CD4-positive, CD25-positive, alpha-beta regulatory T cell (primary cell): ENCODE data around the gene PRR33. TPM values are rescaled to one million over a fixed set of nuclear protein-coding genes. Genes with fewer than 3 reads are reported as not detected.

Experiments used
- ATAC-seq, 2 donors: fragments of 150-1000 bp; cut with Tn5 transposase; one replicate each; pipeline ENCODE4 v1.10.0; 2021; ENCODE audit warnings: low read depth in 2 of 2, moderate number of reproducible peaks in 2 of 2, moderate library complexity in 1 of 2
- DNase-seq, 3 donors: peaks; one replicate each; pipeline versions ENCODE4 v3.0.0 to v3.0.0-alpha.2; 2012 to 2022; ENCODE audit warnings: mixed read lengths in 1 of 3
- H3K27ac ChIP-seq: one replicate; pipeline ENCODE4 v1.7.0; 2013; ENCODE audit warnings: mild to moderate bottlenecking, low read length; ENCODE audit not compliant: insufficient read depth, poor library complexity, severe bottlenecking
- H3K27me3 ChIP-seq: one replicate; pipeline ENCODE4 v1.7.0; 2013; ENCODE audit warnings: low read length; ENCODE audit not compliant: control insufficient read depth, insufficient read depth
- H3K36me3 ChIP-seq: one replicate; pipeline ENCODE4 v1.7.0; 2013; ENCODE audit warnings: mild to moderate bottlenecking, low read length, moderate library complexity; ENCODE audit not compliant: control insufficient read depth, insufficient read depth
- H3K4me1 ChIP-seq: 2 replicates; pipeline ENCODE4 v1.7.0; 2013; ENCODE audit warnings: mild to moderate bottlenecking, low read length; ENCODE audit not compliant: insufficient read depth, control insufficient read depth, poor library complexity, severe bottlenecking
- H3K4me3 ChIP-seq: one replicate; pipeline ENCODE4 v1.7.0; 2013; ENCODE audit warnings: low read depth, mild to moderate bottlenecking, low read length, moderate library complexity
- H3K9me3 ChIP-seq, 2 experiments: 1 replicate in 1 of 2; 2 replicates in 1 of 2; pipeline ENCODE4 v1.7.0; 2013; ENCODE audit warnings: low read length in 2 of 2, mild to moderate bottlenecking in 1 of 2, moderate library complexity in 1 of 2; ENCODE audit not compliant: control insufficient read depth in 2 of 2
- H3K27ac Mint-ChIP-seq, 3 donors: one replicate each; pipeline ENCODE4 v1.8.0; 2020 to 2022; ENCODE audit warnings: mild to moderate bottlenecking in 3 of 3, mixed read lengths in 3 of 3, moderate library complexity in 2 of 3
- H3K27me3 Mint-ChIP-seq: one replicate; pipeline ENCODE4 v1.8.0; 2022; ENCODE audit warnings: mild to moderate bottlenecking, mixed read lengths
- H3K36me3 Mint-ChIP-seq: one replicate; pipeline ENCODE4 v1.8.0; 2020; ENCODE audit warnings: mixed read lengths
- H3K4me1 Mint-ChIP-seq, 4 donors: one replicate each; pipeline ENCODE4 v1.8.0; 2020 to 2022; ENCODE audit warnings: mixed read lengths in 4 of 4, mild to moderate bottlenecking in 1 of 4
- H3K4me3 Mint-ChIP-seq, 4 donors: one replicate each; pipeline ENCODE4 v1.8.0; 2020 to 2022; ENCODE audit warnings: mild to moderate bottlenecking in 4 of 4, mixed read lengths in 4 of 4, moderate library complexity in 3 of 4
- H3K9me3 Mint-ChIP-seq, 7 donors: one replicate each; pipeline ENCODE4 v1.8.0; 2020 to 2022; ENCODE audit warnings: mixed read lengths in 7 of 7, mild to moderate bottlenecking in 3 of 7, moderate library complexity in 2 of 7
- polyA plus RNA-seq, 4 donors: library from polyadenylated mRNA; unstranded; fragments of 300-500 nt; fragmentation: Illumina TruSeq; gene quantifications; one replicate each; pipeline ENCODE4 v1.2.3, GENCODE V29; 2021
- total RNA-seq: library from RNA; stranded (reverse); gene quantifications from one replicate; pipeline ENCODE4 v1.2.3, GENCODE V29; 2022

PRR33 gene
- total and polyA plus RNA-seq, 5 donors from 2014 or later, result 0.06 to 0.09 (median 0.08) TPM; not detected in 2

DNA sequence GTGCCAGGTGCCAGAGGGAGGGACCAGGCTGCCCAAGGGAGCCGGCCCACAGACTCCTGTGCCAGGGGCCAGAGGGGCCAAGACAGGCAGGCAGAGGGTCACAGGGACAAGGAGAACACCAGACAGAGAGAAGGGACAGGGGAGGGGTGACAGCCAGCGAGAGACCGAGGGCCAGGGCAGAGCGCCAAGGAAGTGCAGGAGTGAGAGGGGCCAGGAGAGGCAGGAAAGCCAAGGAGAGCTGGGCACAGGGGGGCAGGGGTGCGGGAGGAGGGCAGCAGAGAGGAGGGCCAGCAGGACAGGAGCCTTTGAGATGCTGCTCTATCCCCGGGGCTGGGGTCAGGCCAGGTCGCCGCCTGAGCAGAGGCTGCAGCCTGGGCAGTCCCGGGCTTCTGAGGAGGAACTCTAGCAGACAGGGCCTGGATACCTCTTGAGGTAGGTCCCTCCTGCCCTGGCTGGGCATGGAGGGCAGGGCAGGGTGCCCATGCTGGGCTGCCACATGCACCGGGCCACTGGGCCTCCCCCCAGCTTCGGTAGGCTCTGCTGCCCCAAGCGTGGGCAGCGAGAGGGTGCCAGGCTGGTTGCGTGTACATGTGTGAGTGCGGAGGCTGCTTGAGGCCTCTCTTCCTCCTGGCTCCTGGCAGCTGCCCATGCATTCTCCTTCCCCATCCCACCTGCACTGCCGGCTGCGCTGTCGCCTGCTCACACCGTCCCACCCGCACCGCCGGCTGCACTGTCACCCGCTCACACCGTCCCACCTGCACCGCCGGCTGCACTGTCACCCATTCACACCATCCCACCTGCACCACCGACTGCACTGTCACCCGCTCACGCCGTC lies 26.6 kb downstream of the PRR33 start:
- no peak overlapping the region for H3K27ac ChIP-seq
- Mint-ChIP-seq H3K9me3 (peaks cover 0 to 1% (median 0%) of the 10 kb centered on the region in 7 donors), H3K27ac (peak overlapping the region in 2 of 3 donors; percentile 83 to 86), H3K4me1 (peaks cover 0 to 54% (median 13%) of the 10 kb centered on the region in 4 donors), H3K4me3 (no peak overlapping the region), H3K36me3 (peaks cover 4% of the 10 kb centered on the region), H3K27me3 (no peaks in the 10 kb centered on the region)
- DNase-seq, result no peak
- peaks cover 17% of the 10 kb centered on the region for H3K36me3 ChIP-seq
- H3K9me3 ChIP-seq, result no peaks in the 10 kb centered on the region
- H3K4me3 ChIP-seq, result no peak overlapping the region
- H3K4me1 ChIP-seq, result peaks cover 85% of the 10 kb centered on the region
- no peaks in the 10 kb centered on the region for H3K27me3 ChIP-seq
- ATAC-seq, result peak in 1 of 2 donors; percentile 4

DNA sequence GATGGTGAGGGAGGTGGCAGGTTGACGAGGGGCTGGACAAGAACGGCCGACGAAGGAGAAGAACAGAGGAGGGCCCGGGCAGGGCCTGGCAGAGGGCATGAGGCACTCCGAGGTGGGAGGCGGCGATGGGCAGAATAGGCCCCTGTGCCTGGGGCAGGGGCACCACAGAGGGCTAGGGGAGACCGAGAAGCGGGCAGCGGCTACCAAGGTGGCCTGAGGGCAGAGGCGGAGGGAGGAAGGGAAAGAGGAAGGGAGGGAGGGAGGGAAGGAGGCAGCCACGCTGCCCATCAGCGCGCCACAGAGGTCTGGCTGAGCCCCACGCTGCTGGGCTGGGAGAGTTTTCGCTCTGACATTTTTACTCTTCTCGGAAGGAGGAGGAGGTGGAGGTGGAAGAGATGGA lies 27.5 kb downstream of the PRR33 start:
- Mint-ChIP-seq H3K27me3 (no peaks in the 10 kb centered on the region), H3K27ac (peak overlapping the region in 1 of 3 donors; percentile 51), H3K4me3 (peak overlapping the region in 2 of 4 donors; percentile 35 to 54), H3K4me1 (peaks cover 0 to 46% (median 12%) of the 10 kb centered on the region in 4 donors), H3K9me3 (peaks cover 0 to 1% (median 0%) of the 10 kb centered on the region in 7 donors), H3K36me3 (peaks cover 4% of the 10 kb centered on the region)
- Histone ChIP-seq H3K4me3 (no peak overlapping the region), H3K4me1 (peaks cover 84% of the 10 kb centered on the region), H3K36me3 (peaks cover 17% of the 10 kb centered on the region), H3K9me3 (no peaks in the 10 kb centered on the region), H3K27me3 (no peaks in the 10 kb centered on the region), H3K27ac (no peak overlapping the region)
- ATAC-seq (no peak), DNase-seq (no peak)

DNA sequence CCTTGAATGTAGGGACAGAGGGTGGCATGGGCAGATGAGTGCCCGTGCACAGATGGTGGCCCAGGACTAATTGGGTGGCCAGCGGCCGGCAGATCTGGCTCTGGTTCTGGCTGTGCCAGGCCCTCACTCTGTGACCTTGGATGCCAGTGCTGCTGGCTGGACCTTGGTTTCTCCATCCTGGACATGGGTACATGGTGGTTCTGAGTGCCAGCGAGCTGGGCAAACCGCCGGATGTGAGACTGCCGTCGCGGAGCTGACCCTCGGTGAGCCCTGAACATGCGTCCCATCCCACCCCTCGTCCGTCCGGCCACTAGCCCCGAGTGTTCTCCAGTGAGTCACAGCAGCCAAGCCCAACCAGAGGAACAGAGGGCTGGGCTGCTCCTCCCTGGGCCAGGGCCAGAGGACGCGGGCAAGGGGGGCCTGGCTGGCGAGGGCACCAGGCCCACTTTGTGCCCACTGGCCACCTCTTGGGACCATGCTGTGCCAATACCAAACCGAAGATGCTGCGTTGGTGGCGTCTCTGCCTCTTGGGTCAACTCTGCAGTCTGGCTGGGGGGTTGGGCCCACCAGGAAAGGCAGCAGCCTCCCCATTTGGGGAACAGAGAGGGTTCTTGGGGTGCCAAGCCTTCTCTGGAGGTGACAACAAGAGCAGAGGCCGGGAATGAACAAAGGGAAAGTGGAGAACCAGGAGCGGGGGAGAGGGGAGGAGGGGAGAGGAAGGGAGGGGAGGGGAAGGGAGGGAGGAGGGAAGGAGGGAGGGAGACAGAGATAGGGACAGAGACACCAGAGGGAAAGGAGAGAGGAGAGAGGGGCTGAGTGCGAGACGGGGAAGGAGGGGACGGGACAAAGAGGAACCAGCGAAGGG lies 28.1 kb downstream of the PRR33 start:
- peak overlapping the region in 1 of 4 donors; percentile 57 for H3K4me3 Mint-ChIP-seq
- H3K27me3 ChIP-seq, result no peaks in the 10 kb centered on the region
- peaks cover 0 to 43% (median 13%) of the 10 kb centered on the region in 4 donors for H3K4me1 Mint-ChIP-seq
- H3K27ac ChIP-seq, result peak overlapping the region; percentile 41
- H3K36me3 ChIP-seq, result peaks cover 17% of the 10 kb centered on the region
- H3K9me3 Mint-ChIP-seq, result peaks cover 0 to 1% (median 0%) of the 10 kb centered on the region in 7 donors
- H3K36me3 Mint-ChIP-seq, result peaks cover 4% of the 10 kb centered on the region
- no peaks in the 10 kb centered on the region for H3K9me3 ChIP-seq
- no peak for ATAC-seq
- DNase-seq, result no peak
- H3K27ac Mint-ChIP-seq, result peak overlapping the region in 1 of 3 donors; percentile 51
- no peak overlapping the region for H3K4me3 ChIP-seq
- H3K27me3 Mint-ChIP-seq, result no peaks in the 10 kb centered on the region
- H3K4me1 ChIP-seq, result peaks cover 84% of the 10 kb centered on the region

DNA sequence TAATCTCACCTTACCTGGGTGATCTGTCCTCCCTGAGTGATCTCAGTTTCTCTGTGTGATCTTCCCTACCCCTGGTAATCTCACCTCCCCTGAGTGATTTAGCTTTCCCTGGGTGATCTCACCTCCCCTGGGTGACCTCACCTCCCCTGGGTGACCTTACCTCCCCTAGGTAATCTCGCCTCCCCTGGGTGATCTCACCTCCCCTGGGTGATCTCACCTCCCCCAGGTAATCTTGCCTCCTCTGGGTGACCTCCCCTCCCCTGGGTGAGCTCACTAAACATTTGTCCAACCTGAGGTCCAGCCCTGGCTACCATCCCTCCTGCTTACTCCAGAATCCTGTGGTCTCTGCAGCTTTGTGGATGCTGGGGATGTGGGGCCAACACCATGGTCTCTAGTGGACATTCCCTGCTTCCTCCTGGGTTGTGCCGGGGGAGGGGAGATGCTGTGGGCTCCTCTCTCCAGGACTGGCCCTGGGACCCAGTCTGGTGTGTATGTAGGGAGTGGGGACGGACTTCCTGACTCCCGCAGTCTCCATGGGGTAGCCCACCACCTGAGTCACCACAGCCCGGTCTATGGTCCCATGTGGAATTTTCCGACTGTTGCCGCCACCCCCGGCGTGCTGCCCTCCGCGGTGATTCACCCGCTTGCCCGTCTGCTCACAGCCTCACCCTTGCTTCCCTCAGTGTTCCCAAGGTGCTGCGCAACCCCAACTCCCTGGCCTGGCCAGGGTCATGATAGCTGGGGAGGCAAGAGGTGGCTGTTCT lies 28.9 kb downstream of the PRR33 start:
- no peaks in the 10 kb centered on the region for H3K27me3 ChIP-seq
- Mint-ChIP-seq H3K27me3 (no peaks in the 10 kb centered on the region), H3K36me3 (peaks cover 4% of the 10 kb centered on the region), H3K27ac (no peak overlapping the region), H3K4me3 (peak overlapping the region in 3 of 4 donors; percentile 15 to 57 (median 29)), H3K4me1 (peaks cover 0 to 44% (median 16%) of the 10 kb centered on the region in 4 donors), H3K9me3 (peaks cover 0 to 1% (median 0%) of the 10 kb centered on the region in 7 donors)
- H3K4me1 ChIP-seq, result peaks cover 84% of the 10 kb centered on the region
- peak overlapping the region; percentile 29 for H3K27ac ChIP-seq
- peaks cover 17% of the 10 kb centered on the region for H3K36me3 ChIP-seq
- ATAC-seq (no peak), DNase-seq (no peak)
- no peak overlapping the region for H3K4me3 ChIP-seq
- no peaks in the 10 kb centered on the region for H3K9me3 ChIP-seq

DNA sequence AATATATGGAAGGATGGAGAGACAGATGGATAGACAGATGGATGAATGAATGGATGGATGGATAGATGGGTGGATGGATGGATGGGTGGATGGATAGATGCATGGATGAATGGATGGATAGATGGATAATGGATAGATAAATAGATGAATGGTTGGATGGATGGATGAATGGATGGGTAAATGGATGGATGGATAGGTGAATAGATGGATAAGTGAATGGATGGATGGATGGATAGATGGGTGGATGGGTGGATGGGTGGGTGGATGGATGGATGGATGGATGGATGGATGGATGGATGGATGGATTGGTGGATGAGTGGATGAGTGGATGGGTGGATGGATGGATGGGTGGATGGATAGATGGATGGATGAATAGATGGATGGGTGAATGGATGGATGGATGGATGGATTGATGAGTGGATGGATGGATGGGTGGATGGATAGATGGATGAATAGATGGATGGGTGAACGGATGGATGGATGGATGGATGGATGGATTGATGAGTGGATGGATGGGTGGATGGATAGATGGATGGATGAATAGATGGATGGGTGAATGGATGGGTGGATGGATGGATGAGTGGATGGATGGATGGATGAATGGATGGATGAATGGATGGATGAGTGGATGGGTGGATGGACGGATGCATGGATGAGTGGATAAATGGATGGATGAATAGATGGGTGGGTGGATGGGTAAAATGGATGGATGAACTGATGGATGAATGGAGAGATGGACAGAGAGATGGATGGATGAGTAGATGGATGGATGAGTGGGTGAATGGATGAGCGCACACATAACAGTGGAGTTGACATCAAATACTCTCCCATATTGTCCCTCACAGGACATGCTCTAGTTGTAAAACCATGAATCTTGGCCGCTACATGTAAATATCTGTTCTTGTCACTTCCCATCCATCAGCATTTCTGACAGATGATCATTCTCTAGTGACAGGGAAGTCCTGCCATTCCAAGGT lies 30.0 kb downstream of the PRR33 start:
- H3K36me3 Mint-ChIP-seq, result peaks cover 4% of the 10 kb centered on the region
- no peaks in the 10 kb centered on the region for H3K27me3 ChIP-seq
- no peaks in the 10 kb centered on the region for H3K9me3 ChIP-seq
- H3K36me3 ChIP-seq, result peaks cover 20% of the 10 kb centered on the region
- peaks cover 0 to 43% (median 13%) of the 10 kb centered on the region in 4 donors for H3K4me1 Mint-ChIP-seq
- H3K27ac ChIP-seq, result no peak overlapping the region
- peaks cover 84% of the 10 kb centered on the region for H3K4me1 ChIP-seq
- DNase-seq (no peak), ATAC-seq (no peak)
- H3K27ac Mint-ChIP-seq, result no peak overlapping the region
- H3K4me3 Mint-ChIP-seq, result no peak overlapping the region
- H3K27me3 Mint-ChIP-seq, result no peaks in the 10 kb centered on the region
- H3K4me3 ChIP-seq, result peak overlapping the region; percentile 13
- peaks cover 0 to 1% (median 0%) of the 10 kb centered on the region in 7 donors for H3K9me3 Mint-ChIP-seq

DNA sequence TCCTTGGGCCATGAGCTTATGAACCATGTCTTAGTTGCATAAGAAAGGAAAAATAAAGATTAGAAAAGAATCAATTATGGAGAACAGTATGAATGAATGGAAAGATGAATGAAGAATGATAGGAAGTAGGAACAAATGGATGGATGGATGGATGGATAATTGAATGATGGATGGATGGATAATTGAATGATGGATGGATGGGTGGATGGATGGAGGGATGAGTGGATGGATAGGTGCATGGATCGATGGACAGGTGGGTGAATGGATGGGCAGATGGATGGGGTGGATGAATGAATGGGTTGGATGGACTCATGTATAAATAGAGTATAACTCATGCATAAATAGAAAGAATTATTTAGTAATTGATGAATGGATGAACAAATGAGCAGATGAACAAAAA lies 31.6 kb downstream of the PRR33 start:
- Histone ChIP-seq H3K36me3 (peaks cover 14% of the 10 kb centered on the region), H3K9me3 (no peaks in the 10 kb centered on the region), H3K27ac (no peak overlapping the region), H3K27me3 (no peaks in the 10 kb centered on the region), H3K4me1 (peaks cover 86% of the 10 kb centered on the region), H3K4me3 (no peak overlapping the region)
- Mint-ChIP-seq H3K9me3 (no peaks in the 10 kb centered on the region), H3K27ac (no peak overlapping the region), H3K4me3 (no peak overlapping the region), H3K4me1 (peaks cover 0 to 42% (median 11%) of the 10 kb centered on the region in 4 donors), H3K36me3 (no peaks in the 10 kb centered on the region), H3K27me3 (no peaks in the 10 kb centered on the region)
- DNase-seq, result no peak
- no peak for ATAC-seq
